SK-N-SH treated with all-trans-retinoic acid at 6 μM for 48 hours (cell line): ENCODE results near the gene CADM1.

Source experiments
- ARNTL ChIP-seq: fragments of 450-650 bp; formaldehyde crosslinking; IDR thresholded peaks from 2 replicates; pipeline ENCODE4 v1.5.0; 2020; ENCODE audit warnings: low read depth, mild to moderate bottlenecking, moderate library complexity, borderline replicate concordance
- CSDC2 ChIP-seq: fragments of 250-450 bp; sonication (Bioruptor Pico); IDR thresholded peaks from 2 replicates; pipeline ENCODE4 v1.5.0; 2020; ENCODE audit warnings: mild to moderate bottlenecking, moderate library complexity
- ESRRG ChIP-seq: fragments of 250-450 bp; sonication (Bioruptor Pico); IDR thresholded peaks from 2 replicates; pipeline ENCODE4 v1.6.1; 2021; ENCODE audit warnings: mild to moderate bottlenecking
- GLIS3 ChIP-seq: fragments of 250-450 bp; sonication (Bioruptor Pico); IDR thresholded peaks from 2 replicates; pipeline ENCODE4 v1.5.0; 2020; ENCODE audit warnings: mild to moderate bottlenecking, moderate library complexity
- RARB ChIP-seq: fragments of 250-450 bp; sonication (Bioruptor Pico); IDR thresholded peaks from 2 replicates; pipeline ENCODE4 v1.8.0; 2021; ENCODE audit warnings: mild to moderate bottlenecking, moderate library complexity
- ZNF565 ChIP-seq: fragments of 450-650 bp; formaldehyde crosslinking; conservative IDR thresholded peaks from 2 replicates; pipeline ENCODE4 v1.5.0; 2020; ENCODE audit warnings: low read depth, mild to moderate bottlenecking, moderate library complexity
- ZNF70 ChIP-seq: fragments of 450-650 bp; formaldehyde crosslinking; IDR thresholded peaks from 2 replicates; pipeline ENCODE4 v1.5.0; 2020; ENCODE audit warnings: mild to moderate bottlenecking, moderate library complexity
- ZNF8 ChIP-seq: fragments of 450-650 bp; formaldehyde crosslinking; IDR thresholded peaks from 2 replicates; pipeline ENCODE4 v1.5.0; 2020; ENCODE audit warnings: mild to moderate bottlenecking, moderate library complexity
- TF ChIP-seq, protein P1 (sequence below): fragments of 250-450 bp; sonication (Bioruptor Pico); IDR thresholded peaks from 2 replicates; pipeline ENCODE4 v1.8.0; 2021; ENCODE audit warnings: low read depth, mild to moderate bottlenecking, moderate library complexity, borderline replicate concordance
- TF ChIP-seq, protein P2 (sequence below): fragments of 250-450 bp; sonication (Bioruptor Pico); IDR thresholded peaks from 2 replicates; pipeline ENCODE4 v1.5.1; 2020; ENCODE audit warnings: low read depth, mild to moderate bottlenecking, moderate library complexity
- TF ChIP-seq, protein P3 (sequence below): fragments of 250-450 bp; sonication (Bioruptor Pico); IDR thresholded peaks from 2 replicates; pipeline ENCODE4 v1.8.0; 2020; ENCODE audit warnings: mild to moderate bottlenecking, moderate library complexity, borderline replicate concordance
- TF ChIP-seq, protein P4 (sequence below): fragments of 250-450 bp; sonication (Bioruptor Pico); IDR thresholded peaks from 2 replicates; pipeline ENCODE4 v1.5.0; 2020; ENCODE audit warnings: mild to moderate bottlenecking, moderate library complexity
- TF ChIP-seq, protein P5 (sequence below): fragments of 250-450 bp; sonication (Bioruptor Pico); IDR thresholded peaks from 2 replicates; pipeline ENCODE4 v1.5.1; 2021; ENCODE audit warnings: mild to moderate bottlenecking, moderate library complexity

DNA sequence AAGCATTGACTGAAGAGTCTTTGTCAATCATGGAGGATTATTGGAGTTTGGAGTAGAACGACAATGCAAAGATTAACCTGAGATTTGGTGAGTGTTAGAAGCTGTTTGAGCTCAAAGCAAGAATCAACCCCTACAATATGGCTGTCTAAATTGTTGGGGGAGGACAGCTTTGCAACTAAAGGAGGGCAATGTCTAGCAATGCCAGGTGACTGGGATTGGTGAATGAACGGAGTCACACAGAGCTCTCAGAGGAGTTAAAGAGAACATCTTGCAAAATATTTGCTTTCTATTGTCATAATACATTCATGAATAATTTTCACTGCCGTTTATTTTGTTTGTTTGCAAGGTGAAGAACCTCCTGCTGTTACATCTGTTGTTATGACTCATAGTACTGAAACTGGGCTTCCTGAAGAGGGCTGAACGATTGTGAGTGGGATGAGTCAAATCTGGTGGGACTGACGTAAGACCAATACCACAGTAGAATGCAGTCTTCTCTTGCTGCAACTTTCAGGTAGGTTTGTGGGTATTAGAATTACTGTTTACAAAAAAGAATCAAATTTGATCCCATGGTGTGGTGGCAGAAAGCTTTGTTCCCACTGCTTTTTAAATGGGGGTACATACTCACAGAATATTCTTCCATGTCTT is 281.9 kb downstream of the CADM1 start:
- TF ChIP-seq ZNF8 (CRISPR knock-in tag) (no peak), ARNTL (CRISPR knock-in tag) (no peak), CSDC2 (CRISPR knock-in tag) (no peak), RARB (CRISPR knock-in tag) (no peak), ZNF70 (CRISPR knock-in tag) (no peak), ZNF565 (CRISPR knock-in tag) (no peak), GLIS3 (CRISPR knock-in tag) (no peak), ESRRG (no peak)
- TF ChIP-seq, protein P1, sequence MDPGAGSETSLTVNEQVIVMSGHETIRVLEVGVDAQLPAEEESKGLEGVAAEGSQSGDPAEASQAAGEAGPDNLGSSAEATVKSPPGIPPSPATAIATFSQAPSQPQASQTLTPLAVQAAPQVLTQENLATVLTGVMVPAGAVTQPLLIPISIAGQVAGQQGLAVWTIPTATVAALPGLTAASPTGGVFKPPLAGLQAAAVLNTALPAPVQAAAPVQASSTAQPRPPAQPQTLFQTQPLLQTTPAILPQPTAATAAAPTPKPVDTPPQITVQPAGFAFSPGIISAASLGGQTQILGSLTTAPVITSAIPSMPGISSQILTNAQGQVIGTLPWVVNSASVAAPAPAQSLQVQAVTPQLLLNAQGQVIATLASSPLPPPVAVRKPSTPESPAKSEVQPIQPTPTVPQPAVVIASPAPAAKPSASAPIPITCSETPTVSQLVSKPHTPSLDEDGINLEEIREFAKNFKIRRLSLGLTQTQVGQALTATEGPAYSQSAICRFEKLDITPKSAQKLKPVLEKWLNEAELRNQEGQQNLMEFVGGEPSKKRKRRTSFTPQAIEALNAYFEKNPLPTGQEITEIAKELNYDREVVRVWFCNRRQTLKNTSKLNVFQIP: no peak
- TF ChIP-seq, protein P2, sequence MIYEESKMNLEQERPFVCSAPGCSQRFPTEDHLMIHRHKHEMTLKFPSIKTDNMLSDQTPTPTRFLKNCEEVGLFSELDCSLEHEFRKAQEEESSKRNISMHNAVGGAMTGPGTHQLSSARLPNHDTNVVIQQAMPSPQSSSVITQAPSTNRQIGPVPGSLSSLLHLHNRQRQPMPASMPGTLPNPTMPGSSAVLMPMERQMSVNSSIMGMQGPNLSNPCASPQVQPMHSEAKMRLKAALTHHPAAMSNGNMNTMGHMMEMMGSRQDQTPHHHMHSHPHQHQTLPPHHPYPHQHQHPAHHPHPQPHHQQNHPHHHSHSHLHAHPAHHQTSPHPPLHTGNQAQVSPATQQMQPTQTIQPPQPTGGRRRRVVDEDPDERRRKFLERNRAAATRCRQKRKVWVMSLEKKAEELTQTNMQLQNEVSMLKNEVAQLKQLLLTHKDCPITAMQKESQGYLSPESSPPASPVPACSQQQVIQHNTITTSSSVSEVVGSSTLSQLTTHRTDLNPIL (CRISPR knock-in tag): no peak
- TF ChIP-seq, protein P3, sequence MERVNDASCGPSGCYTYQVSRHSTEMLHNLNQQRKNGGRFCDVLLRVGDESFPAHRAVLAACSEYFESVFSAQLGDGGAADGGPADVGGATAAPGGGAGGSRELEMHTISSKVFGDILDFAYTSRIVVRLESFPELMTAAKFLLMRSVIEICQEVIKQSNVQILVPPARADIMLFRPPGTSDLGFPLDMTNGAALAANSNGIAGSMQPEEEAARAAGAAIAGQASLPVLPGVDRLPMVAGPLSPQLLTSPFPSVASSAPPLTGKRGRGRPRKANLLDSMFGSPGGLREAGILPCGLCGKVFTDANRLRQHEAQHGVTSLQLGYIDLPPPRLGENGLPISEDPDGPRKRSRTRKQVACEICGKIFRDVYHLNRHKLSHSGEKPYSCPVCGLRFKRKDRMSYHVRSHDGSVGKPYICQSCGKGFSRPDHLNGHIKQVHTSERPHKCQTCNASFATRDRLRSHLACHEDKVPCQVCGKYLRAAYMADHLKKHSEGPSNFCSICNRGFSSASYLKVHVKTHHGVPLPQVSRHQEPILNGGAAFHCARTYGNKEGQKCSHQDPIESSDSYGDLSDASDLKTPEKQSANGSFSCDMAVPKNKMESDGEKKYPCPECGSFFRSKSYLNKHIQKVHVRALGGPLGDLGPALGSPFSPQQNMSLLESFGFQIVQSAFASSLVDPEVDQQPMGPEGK (CRISPR knock-in tag): no peak
- TF ChIP-seq, protein P4, sequence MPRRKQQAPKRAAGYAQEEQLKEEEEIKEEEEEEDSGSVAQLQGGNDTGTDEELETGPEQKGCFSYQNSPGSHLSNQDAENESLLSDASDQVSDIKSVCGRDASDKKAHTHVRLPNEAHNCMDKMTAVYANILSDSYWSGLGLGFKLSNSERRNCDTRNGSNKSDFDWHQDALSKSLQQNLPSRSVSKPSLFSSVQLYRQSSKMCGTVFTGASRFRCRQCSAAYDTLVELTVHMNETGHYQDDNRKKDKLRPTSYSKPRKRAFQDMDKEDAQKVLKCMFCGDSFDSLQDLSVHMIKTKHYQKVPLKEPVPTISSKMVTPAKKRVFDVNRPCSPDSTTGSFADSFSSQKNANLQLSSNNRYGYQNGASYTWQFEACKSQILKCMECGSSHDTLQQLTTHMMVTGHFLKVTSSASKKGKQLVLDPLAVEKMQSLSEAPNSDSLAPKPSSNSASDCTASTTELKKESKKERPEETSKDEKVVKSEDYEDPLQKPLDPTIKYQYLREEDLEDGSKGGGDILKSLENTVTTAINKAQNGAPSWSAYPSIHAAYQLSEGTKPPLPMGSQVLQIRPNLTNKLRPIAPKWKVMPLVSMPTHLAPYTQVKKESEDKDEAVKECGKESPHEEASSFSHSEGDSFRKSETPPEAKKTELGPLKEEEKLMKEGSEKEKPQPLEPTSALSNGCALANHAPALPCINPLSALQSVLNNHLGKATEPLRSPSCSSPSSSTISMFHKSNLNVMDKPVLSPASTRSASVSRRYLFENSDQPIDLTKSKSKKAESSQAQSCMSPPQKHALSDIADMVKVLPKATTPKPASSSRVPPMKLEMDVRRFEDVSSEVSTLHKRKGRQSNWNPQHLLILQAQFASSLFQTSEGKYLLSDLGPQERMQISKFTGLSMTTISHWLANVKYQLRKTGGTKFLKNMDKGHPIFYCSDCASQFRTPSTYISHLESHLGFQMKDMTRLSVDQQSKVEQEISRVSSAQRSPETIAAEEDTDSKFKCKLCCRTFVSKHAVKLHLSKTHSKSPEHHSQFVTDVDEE (CRISPR knock-in tag): no peak
- TF ChIP-seq, protein P5, sequence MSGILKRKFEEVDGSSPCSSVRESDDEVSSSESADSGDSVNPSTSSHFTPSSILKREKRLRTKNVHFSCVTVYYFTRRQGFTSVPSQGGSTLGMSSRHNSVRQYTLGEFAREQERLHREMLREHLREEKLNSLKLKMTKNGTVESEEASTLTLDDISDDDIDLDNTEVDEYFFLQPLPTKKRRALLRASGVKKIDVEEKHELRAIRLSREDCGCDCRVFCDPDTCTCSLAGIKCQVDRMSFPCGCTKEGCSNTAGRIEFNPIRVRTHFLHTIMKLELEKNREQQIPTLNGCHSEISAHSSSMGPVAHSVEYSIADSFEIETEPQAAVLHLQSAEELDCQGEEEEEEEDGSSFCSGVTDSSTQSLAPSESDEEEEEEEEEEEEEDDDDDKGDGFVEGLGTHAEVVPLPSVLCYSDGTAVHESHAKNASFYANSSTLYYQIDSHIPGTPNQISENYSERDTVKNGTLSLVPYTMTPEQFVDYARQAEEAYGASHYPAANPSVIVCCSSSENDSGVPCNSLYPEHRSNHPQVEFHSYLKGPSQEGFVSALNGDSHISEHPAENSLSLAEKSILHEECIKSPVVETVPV (CRISPR knock-in tag): no peak
